Measurements from ENCODE around the gene SPRED3. TPM values are rescaled to one million over a fixed set of nuclear protein-coding genes. Genes with fewer than 3 reads are reported as not detected.

The SPRED3 gene
- total RNA-seq, 1 experiment from 2014 or later = 1.7 TPM

- in situ Hi-C loops (cut with HindIII; ENCODE audit: low pct_unique_long_range_greater_than_20kb, low sequenced_read_pairs) = no loop called here
- no peak for DNase-seq (ENCODE audit: low read depth)
These were observed 41.3 kb downstream of the SPRED3 start for GRCh38 chr19:38429811-38430156.

- in situ Hi-C loops (cut with HindIII; ENCODE audit: low pct_unique_long_range_greater_than_20kb, low sequenced_read_pairs) = no loop called here
- DNase-seq (ENCODE audit: low read depth) = no peak
These were observed 42.4 kb downstream of the SPRED3 start for GRCh38 chr19:38430931-38431330.

- in situ Hi-C loops (cut with HindIII; ENCODE audit: low pct_unique_long_range_greater_than_20kb, low sequenced_read_pairs) = no loop called here
- DNase-seq (ENCODE audit: low read depth) = no peak
These were observed 44.8 kb downstream of the SPRED3 start, which contains the start of gene RYR1 for GRCh38 chr19:38433268-38433733. RYR1 (plus strand) TSS chr19:38433691; CDS start chr19:38433830, 139 bp downstream.

- no peak for DNase-seq (ENCODE audit: low read depth)
These were observed 46.1 kb downstream of the SPRED3 start for GRCh38 chr19:38434549-38435051.

GRCh38 chr19:38437295-38437694 is 48.8 kb downstream of the SPRED3 start:
- no peak for DNase-seq (ENCODE audit: low read depth)
- in situ Hi-C loops (cut with HindIII; ENCODE audit: low pct_unique_long_range_greater_than_20kb, low sequenced_read_pairs) = no loop called here

More at GRCh38 chr19:38434549-38435051, 46.1 kb downstream of the SPRED3 start:
- in situ Hi-C loops (cut with HindIII; ENCODE audit: low pct_unique_long_range_greater_than_20kb, low sequenced_read_pairs) = no loop called here

GRCh38 chr19:38437917-38438316 is 49.4 kb downstream of the SPRED3 start:
- in situ Hi-C loops (cut with HindIII; ENCODE audit: low pct_unique_long_range_greater_than_20kb, low sequenced_read_pairs) = no loop called here
- DNase-seq (ENCODE audit: low read depth) = no peak

GRCh38 chr19:38440592-38440991 is 52.1 kb downstream of the SPRED3 start:
- DNase-seq (ENCODE audit: low read depth) = no peak
- in situ Hi-C loops (cut with HindIII; ENCODE audit: low pct_unique_long_range_greater_than_20kb, low sequenced_read_pairs) = no loop called here

GRCh38 chr19:38441657-38442348 is 53.3 kb downstream of the SPRED3 start:
- in situ Hi-C loops (cut with HindIII; ENCODE audit: low pct_unique_long_range_greater_than_20kb, low sequenced_read_pairs) = no loop called here
- no peak for DNase-seq (ENCODE audit: low read depth)

GRCh38 chr19:38442736-38443135 is 54.2 kb downstream of the SPRED3 start:
- in situ Hi-C loops (cut with HindIII; ENCODE audit: low pct_unique_long_range_greater_than_20kb, low sequenced_read_pairs) = no loop called here
- no peak for DNase-seq (ENCODE audit: low read depth)

- in situ Hi-C loops (cut with HindIII; ENCODE audit: low pct_unique_long_range_greater_than_20kb, low sequenced_read_pairs) = no loop called here
- DNase-seq (ENCODE audit: low read depth) = no peak
These were observed 55.0 kb downstream of the SPRED3 start for GRCh38 chr19:38443458-38443999.

- DNase-seq (ENCODE audit: low read depth) = no peak
These were observed 55.5 kb downstream of the SPRED3 start for GRCh38 chr19:38444026-38444425.

GRCh38 chr19:38445362-38445761 is 56.9 kb downstream of the SPRED3 start:
- in situ Hi-C loops (cut with HindIII; ENCODE audit: low pct_unique_long_range_greater_than_20kb, low sequenced_read_pairs) = no loop called here
- DNase-seq (ENCODE audit: low read depth) = no peak

More at GRCh38 chr19:38444026-38444425, 55.5 kb downstream of the SPRED3 start:
- in situ Hi-C loops (cut with HindIII; ENCODE audit: low pct_unique_long_range_greater_than_20kb, low sequenced_read_pairs) = no loop called here

- in situ Hi-C loops (cut with HindIII; ENCODE audit: low pct_unique_long_range_greater_than_20kb, low sequenced_read_pairs) = no loop called here
- no peak for DNase-seq (ENCODE audit: low read depth)
These were observed 59.7 kb downstream of the SPRED3 start for GRCh38 chr19:38448225-38448624.

Other genes with a start within 250 kb of the SPRED3 start
- gene DPF1, start 164.5 kb upstream of the SPRED3 start, total RNA-seq (2014; rRNA removed; shearing (Covaris generic); ENCODE audit: low replicate concordance) = 2.3 and 3.0 TPM in 2 replicates
- not detected in 2 replicates for gene PPP1R14A, start 132.3 kb upstream of the SPRED3 start, total RNA-seq (2014; rRNA removed; shearing (Covaris generic); ENCODE audit: low replicate concordance)
- gene SPINT2, start 124.1 kb upstream of the SPRED3 start, total RNA-seq (2014; rRNA removed; shearing (Covaris generic); ENCODE audit: low replicate concordance) = 1,423 and 1,713 TPM in 2 replicates
- 165 and 184 TPM in 2 replicates for gene C19orf33, start 84.4 kb upstream of the SPRED3 start, total RNA-seq (2014; rRNA removed; shearing (Covaris generic); ENCODE audit: low replicate concordance)
- gene YIF1B, start 72.8 kb upstream of the SPRED3 start, total RNA-seq (2014; rRNA removed; shearing (Covaris generic); ENCODE audit: low replicate concordance) = 180 and 207 TPM in 2 replicates
- gene KCNK6, start 68.9 kb upstream of the SPRED3 start, total RNA-seq (2014; rRNA removed; shearing (Covaris generic); ENCODE audit: low replicate concordance) = 0.27 TPM in 1 of 2 replicates, not detected in the other
- gene CATSPERG, start 52.9 kb upstream of the SPRED3 start, total RNA-seq (2014; rRNA removed; shearing (Covaris generic); ENCODE audit: low replicate concordance) = 0.90 and 6.0 TPM in 2 replicates
- gene PSMD8, start 14.1 kb upstream of the SPRED3 start, total RNA-seq (2014; rRNA removed; shearing (Covaris generic); ENCODE audit: low replicate concordance) = 444 and 614 TPM in 2 replicates
- gene GGN, start 663 bp upstream of the SPRED3 start, total RNA-seq (2014; rRNA removed; shearing (Covaris generic); ENCODE audit: low replicate concordance) = 2.5 TPM in 1 of 2 replicates, not detected in the other
- 23.9 and 31.9 TPM in 2 replicates for gene FAM98C, start 14.4 kb downstream of the SPRED3 start, total RNA-seq (2014; rRNA removed; shearing (Covaris generic); ENCODE audit: low replicate concordance)
- gene RASGRP4, start 37.5 kb downstream of the SPRED3 start, total RNA-seq (2014; rRNA removed; shearing (Covaris generic); ENCODE audit: low replicate concordance) = not detected in 2 replicates
- gene RYR1, start 45.0 kb downstream of the SPRED3 start, total RNA-seq (2014; rRNA removed; shearing (Covaris generic); ENCODE audit: low replicate concordance) = under 0.01 TPM in 1 of 2 replicates, not detected in the other
- gene MAP4K1, start 229.3 kb downstream of the SPRED3 start, total RNA-seq (2014; rRNA removed; shearing (Covaris generic); ENCODE audit: low replicate concordance) = 1.3 and 1.6 TPM in 2 replicates
- 642 and 878 TPM in 2 replicates for gene EIF3K, start 230.5 kb downstream of the SPRED3 start, total RNA-seq (2014; rRNA removed; shearing (Covaris generic); ENCODE audit: low replicate concordance)